HEK293 (cell line): Measurements from ENCODE around the gene IQSEC1.
A peak's percentile ranks its signal among the peaks of the same experiment; 100 is the strongest.

Experiments used
- CTCF ChIA-PET: fragments of 350-600 bp; formaldehyde crosslinking; extraction: SDS; loops from one replicate; lab custom pipeline; 2021; ENCODE audit warnings: antibody characterized with exemption; lab: Yijun Ruan, JAX
- POLR2A ChIA-PET: fragments of 300-600 bp; formaldehyde crosslinking; extraction: SDS; loops from one replicate; lab custom pipeline; 2020; ENCODE audit warnings: antibody characterized with exemption, inconsistent platforms; lab: Yijun Ruan, JAX
- H3K27ac ChIP-seq: fragments of 200-500 bp; sonication (Bioruptor generic); 2 replicates; pipeline ENCODE4 v1.5.1; 2014; ENCODE audit warnings: low read depth, low read length, control low read depth, inconsistent platforms; ENCODE audit errors: extremely low read depth
- H3K36me3 ChIP-seq, 2 experiments: fragments of 200-500 bp in 1 of 2; sonication (Bioruptor generic) in 1 of 2; 1 replicate in 1 of 2; 2 replicates in 1 of 2; pipeline ENCODE4 v1.5.1; 2014 to 2017; ENCODE audit warnings: inconsistent platforms in 2 of 2, low read length in 2 of 2; ENCODE audit not compliant: control insufficient read depth in 2 of 2, insufficient read depth in 1 of 2
- H3K4me1 ChIP-seq: fragments of 200-500 bp; sonication (Bioruptor generic); 2 replicates; pipeline ENCODE4 v1.5.1; 2014; ENCODE audit warnings: mild to moderate bottlenecking, low read length, inconsistent platforms; ENCODE audit not compliant: control insufficient read depth, insufficient read depth
- H3K4me3 ChIP-seq: 2 replicates; pipeline ENCODE4 v1.5.1; 2011; ENCODE audit warnings: low read depth, mild to moderate bottlenecking, control low read depth, low read length, moderate library complexity
- H3K9me3 ChIP-seq: fragments of 200-500 bp; sonication (Bioruptor generic); 2 replicates; pipeline ENCODE4 v1.5.1; 2014; ENCODE audit warnings: low read depth, low read length, inconsistent platforms; ENCODE audit not compliant: control insufficient read depth, insufficient read depth
- BCL11A ChIP-seq: fragments of 450-650 bp; formaldehyde crosslinking; IDR thresholded peaks from 2 replicates; pipeline ENCODE4 v1.5.1; 2016; ENCODE audit warnings: low read depth, missing biosample characterization, missing genetic modification characterization
- GLIS1 ChIP-seq: fragments of 450-650 bp; formaldehyde crosslinking; IDR thresholded peaks from 2 replicates; pipeline ENCODE4 v1.5.1; 2016; ENCODE audit warnings: missing biosample characterization, missing genetic modification characterization
- MEIS1 ChIP-seq: sonication (generic); formaldehyde crosslinking; IDR thresholded peaks from 2 replicates; pipeline ENCODE4 v1.8.1; 2022; ENCODE audit warnings: missing genetic modification reagents, mild to moderate bottlenecking, borderline replicate concordance
- SCRT1 ChIP-seq: fragments of 450-650 bp; formaldehyde crosslinking; IDR thresholded peaks from 2 replicates; pipeline ENCODE4 v1.5.1; 2016; ENCODE audit warnings: missing biosample characterization, missing genetic modification characterization, borderline replicate concordance
- SP2 ChIP-seq: fragments of 450-650 bp; formaldehyde crosslinking; IDR thresholded peaks from 2 replicates; pipeline ENCODE4 v1.5.1; 2016; ENCODE audit warnings: missing biosample characterization, missing genetic modification characterization
- YY2 ChIP-seq: fragments of 450-650 bp; formaldehyde crosslinking; IDR thresholded peaks from 2 replicates; pipeline ENCODE4 v1.5.1; 2016; ENCODE audit warnings: missing biosample characterization, missing genetic modification characterization
- ZBTB7A ChIP-seq: fragments of 450-650 bp; formaldehyde crosslinking; IDR thresholded peaks from 2 replicates; pipeline ENCODE4 v1.5.1; 2016; ENCODE audit warnings: low read depth, missing biosample characterization, missing genetic modification characterization
- ZFP69B ChIP-seq: fragments of 450-650 bp; formaldehyde crosslinking; IDR thresholded peaks from 2 replicates; pipeline ENCODE4 v1.5.1; 2016; ENCODE audit warnings: missing biosample characterization, missing genetic modification characterization
- ZIC2 ChIP-seq: fragments of 450-650 bp; formaldehyde crosslinking; IDR thresholded peaks from 2 replicates; pipeline ENCODE4 v1.5.1; 2016; ENCODE audit warnings: missing biosample characterization, missing genetic modification characterization
- ZNF157 ChIP-seq: fragments of 450-650 bp; formaldehyde crosslinking; IDR thresholded peaks from 2 replicates; pipeline ENCODE4 v1.5.1; 2016; ENCODE audit warnings: missing biosample characterization, missing genetic modification characterization
- ZNF248 ChIP-seq: fragments of 450-650 bp; formaldehyde crosslinking; IDR thresholded peaks from 2 replicates; pipeline ENCODE4 v1.5.1; 2017; ENCODE audit warnings: missing biosample characterization, missing genetic modification characterization
- ZNF274 ChIP-seq, 2 experiments: fragments of 200-500 bp in 1 of 2; fragments of 450-650 bp in 1 of 2; sonication (Bioruptor generic) in 1 of 2; formaldehyde crosslinking in 1 of 2; IDR thresholded peaks; 2 replicates each; pipeline versions ENCODE4 v1.5.1 to v1.6.1; 2014 to 2016; ENCODE audit warnings: borderline replicate concordance in 1 of 2, inconsistent platforms in 1 of 2, low read length in 1 of 2, missing biosample characterization in 1 of 2, missing genetic modification characterization in 1 of 2
- ZNF341 ChIP-seq: fragments of 450-650 bp; formaldehyde crosslinking; IDR thresholded peaks from 2 replicates; pipeline ENCODE4; 2016; ENCODE audit warnings: low read depth, missing biosample characterization, missing genetic modification characterization
- ZNF366 ChIP-seq: fragments of 450-650 bp; formaldehyde crosslinking; conservative IDR thresholded peaks from 2 replicates; pipeline ENCODE4 v1.5.1; 2016; ENCODE audit warnings: missing biosample characterization, missing genetic modification characterization
- ZNF623 ChIP-seq: fragments of 450-650 bp; formaldehyde crosslinking; IDR thresholded peaks from 2 replicates; pipeline ENCODE4 v1.5.1; 2016; ENCODE audit warnings: missing biosample characterization, missing genetic modification characterization
- ZNF677 ChIP-seq: fragments of 450-650 bp; IDR thresholded peaks from 2 replicates; pipeline ENCODE4 v1.5.0; 2018; ENCODE audit warnings: missing biosample characterization, mild to moderate bottlenecking, missing genetic modification characterization, moderate library complexity
- ZNF707 ChIP-seq: fragments of 450-650 bp; formaldehyde crosslinking; IDR thresholded peaks from 2 replicates; pipeline ENCODE4 v1.5.1; 2016; ENCODE audit warnings: missing biosample characterization, missing genetic modification characterization
- ZNF768 ChIP-seq: fragments of 450-650 bp; formaldehyde crosslinking; IDR thresholded peaks from 2 replicates; pipeline ENCODE4 v1.5.1; 2018; ENCODE audit warnings: missing biosample characterization, mild to moderate bottlenecking, missing genetic modification characterization
- ZNF837 ChIP-seq: fragments of 450-650 bp; formaldehyde crosslinking; IDR thresholded peaks from 2 replicates; pipeline ENCODE4 v1.5.1; 2016; ENCODE audit warnings: missing biosample characterization, missing genetic modification characterization
- ZSCAN16 ChIP-seq: fragments of 450-650 bp; formaldehyde crosslinking; IDR thresholded peaks from 2 replicates; pipeline ENCODE4 v1.5.1; 2016; ENCODE audit warnings: missing biosample characterization, missing genetic modification characterization
- TF ChIP-seq, protein P1 (sequence below): fragments of 450-650 bp; formaldehyde crosslinking; IDR thresholded peaks from 2 replicates; pipeline ENCODE4 v1.5.0; 2017; ENCODE audit warnings: missing biosample characterization, missing genetic modification characterization, borderline replicate concordance

IQSEC1 gene

DNA sequence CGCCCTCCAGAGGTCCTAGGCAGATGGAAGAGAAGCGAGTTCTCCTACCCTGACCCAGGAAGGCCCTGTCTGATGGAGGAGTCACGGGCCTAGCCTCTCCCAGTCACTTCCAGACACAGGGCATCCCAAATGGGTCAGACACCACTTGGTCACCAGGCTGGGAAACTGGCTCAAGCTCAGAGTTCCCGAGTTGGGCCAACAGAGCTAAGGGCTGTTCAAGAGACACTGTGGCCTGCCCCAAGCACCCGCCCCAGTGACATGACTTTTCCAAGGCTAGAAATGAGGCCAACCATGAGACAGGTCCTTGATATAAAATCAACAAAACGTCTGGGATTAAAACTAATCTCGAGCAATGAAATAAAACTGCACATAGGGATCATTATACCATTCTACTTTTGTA is 113.8 kb downstream of the IQSEC1 start:
- TF ChIP-seq BCL11A (no peak), ZSCAN16 (tag by site-specific recombination) (no peak), ZNF248 (no peak), ZNF837 (no peak), ZFP69B (tag by site-specific recombination) (no peak), SCRT1 (no peak), SP2 (no peak)
- TF ChIP-seq, protein P1, sequence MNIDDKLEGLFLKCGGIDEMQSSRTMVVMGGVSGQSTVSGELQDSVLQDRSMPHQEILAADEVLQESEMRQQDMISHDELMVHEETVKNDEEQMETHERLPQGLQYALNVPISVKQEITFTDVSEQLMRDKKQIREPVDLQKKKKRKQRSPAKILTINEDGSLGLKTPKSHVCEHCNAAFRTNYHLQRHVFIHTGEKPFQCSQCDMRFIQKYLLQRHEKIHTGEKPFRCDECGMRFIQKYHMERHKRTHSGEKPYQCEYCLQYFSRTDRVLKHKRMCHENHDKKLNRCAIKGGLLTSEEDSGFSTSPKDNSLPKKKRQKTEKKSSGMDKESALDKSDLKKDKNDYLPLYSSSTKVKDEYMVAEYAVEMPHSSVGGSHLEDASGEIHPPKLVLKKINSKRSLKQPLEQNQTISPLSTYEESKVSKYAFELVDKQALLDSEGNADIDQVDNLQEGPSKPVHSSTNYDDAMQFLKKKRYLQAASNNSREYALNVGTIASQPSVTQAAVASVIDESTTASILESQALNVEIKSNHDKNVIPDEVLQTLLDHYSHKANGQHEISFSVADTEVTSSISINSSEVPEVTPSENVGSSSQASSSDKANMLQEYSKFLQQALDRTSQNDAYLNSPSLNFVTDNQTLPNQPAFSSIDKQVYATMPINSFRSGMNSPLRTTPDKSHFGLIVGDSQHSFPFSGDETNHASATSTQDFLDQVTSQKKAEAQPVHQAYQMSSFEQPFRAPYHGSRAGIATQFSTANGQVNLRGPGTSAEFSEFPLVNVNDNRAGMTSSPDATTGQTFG (tag by site-specific recombination) = no peak
- POLR2A ChIA-PET = interaction anchor here (1.6 kb wide), 1 partner anchor 8 kb away, joined by 6 read pairs; no protein-coding TSS in a partner anchor
- no peak overlapping the region for H3K4me3 ChIP-seq
- no peaks in the 10 kb centered on the region for H3K9me3 ChIP-seq
- H3K27ac ChIP-seq = no peak overlapping the region
- CTCF ChIA-PET = interaction anchor here (0.6 kb wide), 1 partner anchor 1876 kb away, joined by 3 read pairs; no protein-coding TSS in a partner anchor
- peaks cover 4% of the 10 kb centered on the region; the same call in 1 of the 2 replicates for H3K4me1 ChIP-seq
- peaks cover 0 to 12% of the 10 kb centered on the region in 2 experiments; a peak in 1 of 3 replicates for H3K36me3 ChIP-seq

DNA sequence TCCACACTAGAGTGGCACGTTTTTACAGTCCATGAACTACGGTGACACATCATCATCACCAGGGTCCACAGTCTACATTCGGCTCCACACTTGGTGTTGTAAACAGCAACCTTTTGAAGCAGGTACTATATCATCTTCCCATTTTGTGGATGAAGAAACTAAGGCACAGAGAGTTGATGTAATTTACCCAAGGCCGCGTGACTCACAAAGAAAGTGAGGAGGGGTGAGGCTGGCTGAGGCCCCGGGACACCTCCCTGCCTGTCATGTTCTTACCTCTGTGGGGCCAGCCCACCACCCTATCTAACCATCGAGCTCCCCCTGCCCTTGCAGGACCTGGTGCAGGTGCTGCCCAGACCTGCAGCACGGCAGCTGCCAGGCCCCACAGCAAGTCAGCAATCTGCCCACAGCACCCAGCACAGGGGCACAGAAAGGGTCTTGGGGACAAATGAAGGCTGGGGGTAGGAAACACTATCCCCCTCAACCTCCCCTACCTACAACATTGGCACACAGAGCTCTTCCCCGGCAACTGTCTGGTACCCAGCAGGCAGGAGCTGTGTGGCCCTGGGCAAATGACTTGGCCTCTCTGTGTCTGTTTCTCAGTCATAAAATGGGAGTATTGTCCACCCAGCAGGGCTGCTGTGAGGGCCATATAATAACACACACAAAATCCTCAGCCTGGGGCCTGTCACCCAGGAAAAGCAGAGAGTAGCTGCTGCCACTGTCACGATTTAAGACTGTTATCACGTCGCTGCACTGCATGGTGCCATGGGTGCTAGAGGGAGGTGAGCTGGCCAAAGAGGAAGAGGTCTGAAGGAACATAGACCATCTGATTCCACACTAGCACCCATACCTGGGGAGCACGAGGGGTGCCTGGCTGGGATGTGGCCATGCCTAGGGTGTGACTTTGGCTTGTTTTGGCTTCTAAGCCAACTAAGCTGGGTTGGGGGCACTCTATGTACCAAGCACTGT is 115.1 kb downstream of the IQSEC1 start:
- Histone ChIP-seq H3K9me3 (no peaks in the 10 kb centered on the region), H3K36me3 (peaks cover 0 to 12% of the 10 kb centered on the region in 2 experiments; a peak in 1 of 3 replicates), H3K27ac (no peak overlapping the region), H3K4me1 (no peaks in the 10 kb centered on the region), H3K4me3 (no peak overlapping the region)
- ChIA-PET POLR2A (interaction anchor here (1.6 kb wide), 1 partner anchor 9 kb away, joined by 6 read pairs; no protein-coding TSS in a partner anchor), CTCF (interaction anchor here (0.7 to 1.1 kb wide), 4 partner anchors 12 to 124 kb away, joined by 3 to 4 read pairs (median 3); no protein-coding TSS in a partner anchor)
- no peak for TF ChIP-seq ZNF157 (tag by site-specific recombination)
- TF ChIP-seq ZIC2 (tag by site-specific recombination) = peak; percentile 74
- peak; percentile 40; the same call in 1 of the 2 replicates for TF ChIP-seq ZNF768 (tag by site-specific recombination)
- no peak for TF ChIP-seq MEIS1 (CRISPR knock-in tag)
- no peak for TF ChIP-seq ZNF366 (tag by site-specific recombination)
- TF ChIP-seq ZNF274 (IDR thresholded peaks at IDR 0.05; ENCODE audit: low read length) = no peak
- no peak for TF ChIP-seq ZNF274 (tag by site-specific recombination; IDR thresholded peaks at IDR 0.05; ENCODE audit: borderline replicate concordance)
- no peak for TF ChIP-seq ZBTB7A

DNA sequence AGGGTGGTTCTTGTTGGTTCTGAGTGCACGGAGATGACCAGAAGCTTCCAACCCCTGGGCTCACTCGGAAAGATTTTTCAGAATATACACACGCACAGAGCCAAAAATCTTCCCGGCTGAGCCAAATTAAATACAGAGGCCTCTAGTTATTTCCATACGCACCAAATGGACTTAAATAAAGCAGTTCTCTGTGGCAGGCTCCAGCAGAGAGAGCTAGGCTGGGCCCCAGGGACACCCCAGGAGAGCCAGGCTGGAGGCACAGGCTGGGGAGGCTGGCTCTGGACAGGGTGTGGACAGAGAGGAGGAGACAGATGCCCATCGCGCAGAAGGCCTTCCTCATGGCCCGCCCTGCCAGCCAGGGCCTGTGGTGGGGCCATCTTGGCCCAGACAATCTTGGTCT is 115.9 kb downstream of the IQSEC1 start:
- no peak overlapping the region for H3K4me3 ChIP-seq
- TF ChIP-seq ZNF707 = no peak
- no peak for TF ChIP-seq ZNF623 (tag by site-specific recombination)
- TF ChIP-seq ZNF677 = no peak
- TF ChIP-seq YY2 = no peak
- TF ChIP-seq GLIS1 (tag by site-specific recombination) = 0 out of 2 replicates have a peak, but pooled peaks have one; percentile 13
- no peak for TF ChIP-seq ZNF341 (tag by site-specific recombination)
- CTCF ChIA-PET = interaction anchor here (0.6 to 0.7 kb wide), 2 partner anchors 124 to 288 kb away, joined by 3 read pairs; no protein-coding TSS in a partner anchor
- H3K4me1 ChIP-seq = no peaks in the 10 kb centered on the region
- POLR2A ChIA-PET = no interaction called here
- H3K9me3 ChIP-seq = no peaks in the 10 kb centered on the region
- H3K36me3 ChIP-seq = peaks cover 0 to 6% of the 10 kb centered on the region in 2 experiments; a peak in 1 of 3 replicates
- H3K27ac ChIP-seq = no peak overlapping the region
